ENCODE measurements around the gene DGLUCY. TPM values are rescaled to one million over a fixed set of nuclear protein-coding genes. Genes with fewer than 3 reads are reported as not detected.

The DGLUCY gene
- total and polyA plus RNA-seq, 2 of the 8 experiments (the other 6 are each of a cell fraction or from before 2014, with no cell fraction given): 24.9 to 31.8 TPM

GRCh38 chr14:91139776-91140175, 25.9 kb downstream of the DGLUCY start:
- Histone ChIP-seq H3K56ac (replicated peaks; ENCODE audit: insufficient read length, low read depth, low read length) (no peak overlapping the region), H2AFZ (ENCODE audit: low read length) (no peak overlapping the region), H2AK5ac (ENCODE audit: low read depth, low read length) (no peak overlapping the region), H3K79me1 (ENCODE audit: low read depth, low read length) (no peaks in the 10 kb centered on the region), H3K4me3 (ENCODE audit: extremely low read depth in 1 of 4, insufficient read depth in 2 of 4, low read depth in 3 of 4, low read length in 4 of 4) (no peak overlapping the region), H3K27ac (ENCODE audit: low read depth, low read length) (no peak overlapping the region), H4K20me1 (replicated peaks in 1 of 2; ENCODE audit: control insufficient read depth in 1 of 2, insufficient read depth in 2 of 2, low read length in 2 of 2) (peaks cover 0 to 2% of the 10 kb centered on the region in 2 experiments), H3K23ac (ENCODE audit: insufficient read length) (no peak overlapping the region), H3K4ac (replicated peaks; ENCODE audit: insufficient read length, low read depth, low read length) (no peak overlapping the region), H2BK15ac (ENCODE audit: low read length) (no peak overlapping the region), H4K5ac (ENCODE audit: insufficient read length, low read depth, low read length) (no peak overlapping the region), H4K8ac (ENCODE audit: extremely low read depth, insufficient read depth, low read length) (no peak overlapping the region), H4K91ac (replicated peaks; ENCODE audit: insufficient read length, low read length) (no peak overlapping the region), H3K18ac (ENCODE audit: extremely low read depth, low read length) (no peak overlapping the region), H3K36me3 (ENCODE audit: control insufficient read depth in 2 of 4, insufficient read depth in 4 of 4, low read length in 3 of 4) (no peaks in the 10 kb centered on the region; a peak in 1 of 8 replicates), H3K9ac (replicated peaks in 1 of 4; ENCODE audit: extremely low read depth in 1 of 4, low read depth in 3 of 4, low read length in 3 of 4) (no peak overlapping the region), H3K9me3 (ENCODE audit: insufficient read depth in 2 of 2, low read depth in 1 of 2, low read length in 1 of 2) (no peaks in the 10 kb centered on the region), H3K27me3 (replicated peaks in 1 of 4; ENCODE audit: control insufficient read depth in 3 of 4, extremely low read depth in 1 of 4, insufficient read depth in 3 of 4, low read length in 3 of 4) (no peaks in the 10 kb centered on the region), H3K4me1 (replicated peaks in 1 of 4; ENCODE audit: control insufficient read depth in 3 of 4, insufficient read depth in 4 of 4, low read length in 3 of 4) (peaks cover 0 to 5% (median 3%) of the 10 kb centered on the region in 4 experiments; a peak in 4 of 7 replicates), H2BK12ac (ENCODE audit: low read depth, low read length) (no peak overlapping the region), H3K14ac (ENCODE audit: insufficient read length) (no peak overlapping the region), H2BK5ac (ENCODE audit: low read depth, low read length) (no peak overlapping the region), H3K79me2 (ENCODE audit: control insufficient read depth in 1 of 2, insufficient read depth in 2 of 2, low read length in 2 of 2) (no peaks in the 10 kb centered on the region), H2BK120ac (replicated peaks; ENCODE audit: low read depth, low read length) (no peak overlapping the region), H2BK20ac (ENCODE audit: low read length) (no peak overlapping the region), H3K4me2 (ENCODE audit: insufficient read depth in 1 of 2, low read depth in 2 of 2, low read length in 2 of 2) (no peak overlapping the region; a peak in 1 of 4 replicates), H3K23me2 (ENCODE audit: low read depth, low read length) (0 out of 2 replicates have a peak, but pooled peaks cover 2% of the 10 kb centered on the region)
- POLR2A ChIA-PET (ENCODE audit: partially characterized antibody): interaction anchor here (1.1 kb wide), 1 partner anchor 35 kb away, joined by 4 read pairs; no protein-coding TSS in a partner anchor
- DNase-seq (ENCODE audit: low read depth in 1 of 2, low spot score in 2 of 2): no peak
- FAIRE-seq: no peak
- no peak for TF ChIP-seq ZNF274 (IDR thresholded peaks at IDR 0.05; ENCODE audit: borderline replicate concordance, extremely low read depth, low read length)
- no peak for TF ChIP-seq E2F6 (IDR thresholded peaks at IDR 0.05)
- TF ChIP-seq GTF2F1 (IDR thresholded peaks at IDR 0.05; ENCODE audit: borderline replicate concordance, low read depth, low read length): no peak
- TF ChIP-seq CBX5 (IDR thresholded peaks at IDR 0.05; ENCODE audit: low read depth, low read length): no peak
- TF ChIP-seq USF2 (IDR thresholded peaks at IDR 0.05; ENCODE audit: low read length): peak; percentile 27; the same call in 1 of the 2 replicates
- no peak for TF ChIP-seq FOSL1 (IDR thresholded peaks at IDR 0.05; ENCODE audit: insufficient read depth, low read depth, low read length)
- no peak for TF ChIP-seq SP1 (IDR thresholded peaks at IDR 0.05; ENCODE audit: low read depth, low read length)
- CTCF ChIA-PET (ENCODE audit: partially characterized antibody): interaction anchor here (0.8 to 3.8 kb wide), 28 partner anchors 11 to 1346 kb away, joined by 3 to 42 read pairs (median 5); partner anchors contain the start of genes DGLUCY and RPS6KA5
